RWPE2 (cell line): ENCODE results near the gene SLC38A4.
A peak's percentile ranks its signal among the peaks of the same experiment; 100 is the strongest.

Experiments
- ATAC-seq: fragments of 200-7000 bp; cut with Tn5 transposase; 3 replicates; pipeline ENCODE4 v1.9.1; 2021; ENCODE audit warnings: low read depth
- DNase-seq: peaks from one replicate; pipeline ENCODE4 v3.0.0-alpha.2; 2020; ENCODE audit warnings: low spot score
- H3K27ac ChIP-seq: fragments of 450-650 bp; 2 replicates; pipeline ENCODE4 v1.5.1; 2017; ENCODE audit warnings: mild to moderate bottlenecking; ENCODE audit not compliant: poor library complexity, severe bottlenecking
- H3K27me3 ChIP-seq: fragments of 250-450 bp; sonication (Bioruptor Pico); 2 replicates; pipeline ENCODE4 v1.5.1; 2021; ENCODE audit warnings: mild to moderate bottlenecking, moderate library complexity; ENCODE audit not compliant: insufficient read depth, poor library complexity, severe bottlenecking
- H3K36me3 ChIP-seq: fragments of 250-450 bp; sonication (Bioruptor Pico); 2 replicates; pipeline ENCODE4 v1.5.1; 2020; ENCODE audit warnings: low read depth, mild to moderate bottlenecking, moderate library complexity
- H3K4me1 ChIP-seq: fragments of 250-450 bp; sonication (Bioruptor Pico); 2 replicates; pipeline ENCODE4 v1.5.1; 2021; ENCODE audit warnings: mild to moderate bottlenecking, moderate library complexity; ENCODE audit not compliant: insufficient read depth, poor library complexity, severe bottlenecking
- H3K4me3 ChIP-seq: fragments of 250-450 bp; sonication (Bioruptor Pico); 2 replicates; pipeline ENCODE4 v1.5.1; 2021; ENCODE audit warnings: mild to moderate bottlenecking, moderate library complexity; ENCODE audit not compliant: severe bottlenecking
- H3K9me3 ChIP-seq: fragments of 250-450 bp; sonication (Bioruptor Pico); 2 replicates; pipeline ENCODE4 v1.5.1; 2021; ENCODE audit warnings: mild to moderate bottlenecking, moderate library complexity; ENCODE audit not compliant: severe bottlenecking
- CTCF ChIP-seq: fragments of 450-650 bp; IDR thresholded peaks from one replicate; pipeline ENCODE4 v1.5.1; 2017; ENCODE audit warnings: mild to moderate bottlenecking, moderate library complexity; ENCODE audit not compliant: poor library complexity, severe bottlenecking

The SLC38A4 gene

DNA sequence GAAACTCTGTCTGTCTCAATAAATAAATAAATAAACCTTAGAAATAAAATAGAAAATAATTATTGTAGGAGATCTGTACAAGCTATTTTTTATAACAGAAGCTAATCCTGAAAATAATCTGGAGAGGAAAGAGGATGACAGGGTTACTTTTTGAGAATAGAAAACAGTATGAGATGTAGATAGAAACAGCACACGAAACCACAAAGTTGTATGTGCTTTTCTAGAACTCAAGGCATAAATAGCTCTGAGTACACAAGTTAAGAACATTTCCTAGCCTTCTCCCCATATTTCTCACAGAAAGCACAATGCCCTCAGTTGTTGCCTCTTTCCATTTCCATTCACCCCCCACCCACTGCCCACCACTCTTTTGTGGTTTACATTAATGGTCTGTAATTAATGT lies 35.7 kb downstream of the SLC38A4 start:
- ATAC-seq = no peak

GRCh38 chr12:46788072-46788887 lies 37.5 kb downstream of the SLC38A4 start:
- Histone ChIP-seq H3K27me3 (no peaks in the 10 kb centered on the region), H3K4me1 (peaks cover 45% of the 10 kb centered on the region), H3K36me3 (no peaks in the 10 kb centered on the region), H3K9me3 (no peaks in the 10 kb centered on the region), H3K27ac (peak overlapping the region; percentile 97), H3K4me3 (no peak overlapping the region)
- no peak for TF ChIP-seq CTCF
- ATAC-seq = peak; percentile 20; the same call in 1 of the 3 replicates
- DNase-seq = no peak

More for the DNA sequence above, 35.7 kb downstream of the SLC38A4 start:
- Histone ChIP-seq H3K4me1 (peaks cover 36% of the 10 kb centered on the region), H3K27me3 (no peaks in the 10 kb centered on the region), H3K9me3 (no peaks in the 10 kb centered on the region), H3K4me3 (no peak overlapping the region), H3K36me3 (no peaks in the 10 kb centered on the region), H3K27ac (no peak overlapping the region)
- TF ChIP-seq CTCF = no peak
- DNase-seq = no peak

GRCh38 chr12:46787496-46788055 lies 38.2 kb downstream of the SLC38A4 start:
- H3K4me1 ChIP-seq = peaks cover 45% of the 10 kb centered on the region
- H3K27ac ChIP-seq = peak overlapping the region; percentile 97
- H3K27me3 ChIP-seq = no peaks in the 10 kb centered on the region
- H3K36me3 ChIP-seq = no peaks in the 10 kb centered on the region
- DNase-seq = no peak
- no peak overlapping the region for H3K4me3 ChIP-seq
- H3K9me3 ChIP-seq = no peaks in the 10 kb centered on the region
- TF ChIP-seq CTCF = no peak
- ATAC-seq = no peak

DNA sequence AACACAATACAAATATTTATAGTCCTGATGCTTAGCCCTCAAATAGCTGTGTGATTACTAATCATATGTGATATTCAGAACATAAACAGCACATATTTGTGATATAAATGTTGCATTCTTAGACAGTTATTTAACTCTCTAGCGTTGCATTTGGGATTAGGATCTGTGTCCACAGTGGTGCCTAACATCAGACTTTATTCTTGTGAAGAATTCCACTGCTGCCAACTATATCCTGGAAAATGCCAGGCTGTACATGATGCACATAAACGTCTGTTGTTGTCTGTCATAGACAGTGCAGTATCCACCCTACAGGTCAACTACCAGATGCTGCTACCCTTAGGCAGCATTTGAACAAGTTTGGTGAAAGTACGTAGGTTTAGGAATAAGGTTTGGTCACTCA lies 39.0 kb downstream of the SLC38A4 start:
- H3K4me1 ChIP-seq = peaks cover 45% of the 10 kb centered on the region
- DNase-seq = no peak
- H3K9me3 ChIP-seq = no peaks in the 10 kb centered on the region
- H3K27ac ChIP-seq = peak overlapping the region; percentile 97
- TF ChIP-seq CTCF = no peak
- H3K27me3 ChIP-seq = no peaks in the 10 kb centered on the region
- H3K4me3 ChIP-seq = no peak overlapping the region
- no peaks in the 10 kb centered on the region for H3K36me3 ChIP-seq
- peak; percentile 84 for ATAC-seq

DNA sequence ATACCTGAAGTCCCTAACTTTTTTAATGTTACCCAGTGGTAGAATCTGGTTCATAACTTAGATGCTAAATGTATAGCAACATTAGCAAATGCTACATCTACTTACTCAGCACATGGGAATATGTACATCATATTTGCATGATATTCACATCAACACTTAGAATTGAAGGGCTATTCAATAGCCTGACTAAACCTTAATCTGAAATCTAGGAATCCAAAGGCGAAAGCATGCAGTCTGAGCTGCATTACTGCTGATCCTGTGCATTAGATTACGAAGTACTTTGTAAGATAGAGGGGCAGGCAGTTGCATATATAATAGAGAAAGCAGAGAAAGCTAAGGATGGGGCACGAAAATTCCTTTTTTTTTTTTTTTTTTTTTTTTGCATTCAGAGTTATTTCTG lies 40.4 kb downstream of the SLC38A4 start:
- no peak for TF ChIP-seq CTCF
- Histone ChIP-seq H3K4me1 (peaks cover 45% of the 10 kb centered on the region), H3K4me3 (no peak overlapping the region), H3K27me3 (no peaks in the 10 kb centered on the region), H3K27ac (peak overlapping the region; percentile 97), H3K9me3 (no peaks in the 10 kb centered on the region), H3K36me3 (no peaks in the 10 kb centered on the region)
- ATAC-seq = no peak
- DNase-seq = no peak
